LNCaP clone FGC (cell line): ENCODE data around the gene ADAMTS8.

Source experiments
- DNase-seq: peaks from one replicate; pipeline ENCODE4 v3.0.0-alpha.2; 2011; ENCODE audit warnings: low read depth
- H3K4me3 ChIP-seq: 2 replicates; pipeline ENCODE4 v1.5.1; 2011; ENCODE audit warnings: mild to moderate bottlenecking, low read depth, low read length, control low read depth
- CTCF ChIP-seq: IDR thresholded peaks from 2 replicates; pipeline ENCODE4 v1.5.1; 2012; ENCODE audit warnings: mild to moderate bottlenecking; ENCODE audit not compliant: control insufficient read depth, insufficient read depth; ENCODE audit errors: extremely low read depth

ADAMTS8 gene

GRCh38 chr11:130413405-130414106 is 14.9 kb downstream of the ADAMTS8 start:
- TF ChIP-seq CTCF: no peak
- no peak for DNase-seq

GRCh38 chr11:130411223-130411622 is 17.2 kb downstream of the ADAMTS8 start:
- DNase-seq: no peak
- no peak for TF ChIP-seq CTCF

More at GRCh38 chr11:130413405-130414106, 14.9 kb downstream of the ADAMTS8 start:
- H3K4me3 ChIP-seq: no peak overlapping the region

GRCh38 chr11:130409594-130410388 is 18.6 kb downstream of the ADAMTS8 start:
- H3K4me3 ChIP-seq: no peak overlapping the region
- no peak for DNase-seq
- no peak for TF ChIP-seq CTCF

More at GRCh38 chr11:130411223-130411622, 17.2 kb downstream of the ADAMTS8 start:
- no peak overlapping the region for H3K4me3 ChIP-seq

GRCh38 chr11:130408901-130409300 is 19.5 kb downstream of the ADAMTS8 start:
- no peak overlapping the region for H3K4me3 ChIP-seq
- DNase-seq: no peak
- no peak for TF ChIP-seq CTCF

- H3K4me3 ChIP-seq: no peak overlapping the region
- DNase-seq: no peak
- no peak for TF ChIP-seq CTCF
Measured at GRCh38 chr11:130408401-130408890, 20.0 kb downstream of the ADAMTS8 start.

GRCh38 chr11:130407978-130408377 is 20.4 kb downstream of the ADAMTS8 start:
- no peak for TF ChIP-seq CTCF
- no peak for DNase-seq
- H3K4me3 ChIP-seq: no peak overlapping the region
